Measurements from ENCODE around the gene CBFA2T3.

The CBFA2T3 gene

DNA sequence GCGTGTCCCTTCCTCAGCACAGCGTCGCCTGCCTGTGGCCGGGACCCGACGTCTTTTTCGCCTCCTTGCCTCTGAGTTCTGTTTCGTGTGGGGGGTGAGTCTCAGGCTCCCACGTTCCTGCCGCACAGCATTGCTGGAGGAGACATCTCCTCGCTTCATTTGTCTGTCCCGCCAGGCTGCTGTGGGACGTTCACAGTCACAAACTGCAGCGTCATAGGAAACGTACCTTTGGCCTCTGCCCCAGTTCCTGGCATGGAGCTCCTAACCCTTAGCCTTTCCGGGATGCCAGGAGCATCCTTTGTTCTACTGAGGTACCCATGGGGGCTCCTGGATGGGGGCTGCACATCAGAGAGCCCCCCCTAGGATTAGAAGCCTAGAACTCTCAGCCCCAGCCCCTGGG is 18.2 kb upstream of the CBFA2T3 start:
- DNase-seq = no peak

GRCh38 chr16:88994695-88995094 is 17.7 kb upstream of the CBFA2T3 start:
- DNase-seq = no peak

- DNase-seq = no peak
These were observed 17.1 kb upstream of the CBFA2T3 start for GRCh38 chr16:88993946-88994600.

GRCh38 chr16:88993166-88993761 is 16.3 kb upstream of the CBFA2T3 start:
- DNase-seq = no peak

- no peak for DNase-seq
These were observed 15.6 kb upstream of the CBFA2T3 start for GRCh38 chr16:88992351-88993165.

- no peak for DNase-seq
These were observed 14.9 kb upstream of the CBFA2T3 start for GRCh38 chr16:88991813-88992350.

DNA sequence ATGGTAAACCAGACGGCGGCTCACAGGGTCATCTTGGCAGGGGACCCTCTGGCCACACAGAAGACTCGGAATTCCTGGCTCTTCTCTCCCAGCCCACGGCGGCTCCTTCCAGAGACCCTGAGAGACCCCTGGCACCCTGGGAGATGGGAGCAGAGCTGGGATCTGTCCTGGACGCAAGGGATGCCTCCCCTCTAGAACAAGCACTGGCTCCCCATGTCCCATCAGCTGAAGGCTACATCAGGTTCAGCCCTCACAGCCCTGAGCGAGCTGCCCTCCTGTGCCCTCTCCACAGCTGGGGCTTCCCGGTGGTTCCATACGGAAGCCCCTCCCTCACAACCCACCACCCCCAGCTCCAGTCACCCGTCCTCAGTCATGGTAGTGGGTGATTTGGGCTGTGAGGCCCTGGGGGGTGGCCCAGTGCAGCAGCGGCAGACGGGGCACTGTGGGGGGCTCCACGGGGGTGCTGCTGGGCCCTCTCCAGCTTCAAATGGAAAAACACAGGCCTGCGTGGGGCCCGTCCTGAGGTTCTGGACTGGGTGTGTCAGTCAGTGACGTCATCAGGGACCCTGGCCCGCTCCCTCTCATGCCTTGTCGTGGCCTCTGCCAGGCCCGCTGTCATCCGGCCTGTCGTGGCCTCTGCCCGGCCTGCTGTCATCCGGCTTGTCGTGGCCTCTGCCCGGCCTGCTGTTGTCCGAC is 13.0 kb upstream of the CBFA2T3 start:
- DNase-seq = no peak

- DNase-seq = no peak
These were observed 12.2 kb upstream of the CBFA2T3 start for GRCh38 chr16:88988980-88989811.

DNA sequence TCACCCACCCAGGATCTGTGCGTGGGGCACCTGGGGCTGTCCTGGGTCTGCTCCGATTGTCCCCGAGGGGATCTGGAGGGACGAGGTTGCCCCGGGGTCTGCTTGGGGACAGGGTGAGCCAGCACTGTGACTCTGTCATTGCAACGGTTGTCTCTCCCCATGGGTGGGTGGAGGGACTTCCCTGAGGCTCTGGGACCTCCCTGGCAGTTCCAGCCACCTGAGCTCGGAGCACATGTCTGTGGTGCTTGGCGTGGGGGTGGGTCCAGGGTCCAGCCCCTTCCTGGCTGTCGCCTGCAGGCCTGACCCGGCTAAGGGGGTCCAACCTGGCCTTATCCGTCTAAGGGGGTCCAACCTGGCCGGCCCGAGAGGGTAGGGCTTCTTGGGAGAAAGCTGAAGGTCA is 8.5 kb upstream of the CBFA2T3 start:
- no peak for DNase-seq

DNA sequence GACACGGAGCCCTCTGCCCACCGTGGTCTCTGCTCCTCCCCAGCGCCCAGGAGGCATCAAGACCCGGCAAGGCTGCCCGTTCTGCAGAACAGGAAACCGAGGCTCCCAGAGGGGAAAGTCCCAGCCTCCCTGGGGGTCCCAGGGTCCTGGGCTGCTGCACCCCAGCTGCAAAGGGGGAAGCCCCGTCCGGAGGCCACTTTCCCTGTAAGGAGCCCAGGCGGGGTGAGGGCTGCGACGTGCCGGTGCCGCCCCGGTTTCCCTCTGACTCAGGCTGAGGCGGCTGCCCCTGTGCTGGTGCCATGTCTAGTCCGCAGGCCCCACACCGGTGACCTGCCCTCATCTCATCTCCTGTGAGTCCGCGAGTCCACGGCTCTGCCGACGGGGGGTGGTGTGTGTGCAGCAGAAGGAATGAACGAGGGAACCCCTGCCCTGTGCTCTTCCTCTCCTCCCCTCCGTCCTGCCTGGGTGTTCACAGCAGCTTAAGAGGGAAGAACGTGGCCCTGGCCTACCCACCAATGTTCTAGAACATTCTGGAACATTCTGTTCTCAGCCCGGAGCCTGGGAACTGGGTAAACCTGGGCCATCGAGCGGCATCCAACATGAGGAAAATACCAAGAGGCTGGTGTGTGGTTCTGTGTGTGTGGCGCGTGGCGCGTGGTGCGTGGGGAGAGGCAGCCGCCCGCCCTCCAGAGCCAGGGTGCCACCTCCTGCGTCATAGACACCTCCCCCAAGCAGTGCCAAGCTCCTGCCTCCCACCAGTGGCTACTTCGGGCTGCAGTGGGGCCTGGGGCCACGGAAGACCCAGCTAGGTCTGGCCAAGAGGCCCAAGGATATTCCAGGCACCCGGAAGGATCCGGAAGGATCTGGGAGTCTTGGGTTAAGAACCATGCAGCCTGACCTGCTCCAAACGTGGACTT is 7.0 kb upstream of the CBFA2T3 start:
- DNase-seq = no peak

- DNase-seq = no peak
These were observed 6.2 kb upstream of the CBFA2T3 start for GRCh38 chr16:88983165-88983564.

DNA sequence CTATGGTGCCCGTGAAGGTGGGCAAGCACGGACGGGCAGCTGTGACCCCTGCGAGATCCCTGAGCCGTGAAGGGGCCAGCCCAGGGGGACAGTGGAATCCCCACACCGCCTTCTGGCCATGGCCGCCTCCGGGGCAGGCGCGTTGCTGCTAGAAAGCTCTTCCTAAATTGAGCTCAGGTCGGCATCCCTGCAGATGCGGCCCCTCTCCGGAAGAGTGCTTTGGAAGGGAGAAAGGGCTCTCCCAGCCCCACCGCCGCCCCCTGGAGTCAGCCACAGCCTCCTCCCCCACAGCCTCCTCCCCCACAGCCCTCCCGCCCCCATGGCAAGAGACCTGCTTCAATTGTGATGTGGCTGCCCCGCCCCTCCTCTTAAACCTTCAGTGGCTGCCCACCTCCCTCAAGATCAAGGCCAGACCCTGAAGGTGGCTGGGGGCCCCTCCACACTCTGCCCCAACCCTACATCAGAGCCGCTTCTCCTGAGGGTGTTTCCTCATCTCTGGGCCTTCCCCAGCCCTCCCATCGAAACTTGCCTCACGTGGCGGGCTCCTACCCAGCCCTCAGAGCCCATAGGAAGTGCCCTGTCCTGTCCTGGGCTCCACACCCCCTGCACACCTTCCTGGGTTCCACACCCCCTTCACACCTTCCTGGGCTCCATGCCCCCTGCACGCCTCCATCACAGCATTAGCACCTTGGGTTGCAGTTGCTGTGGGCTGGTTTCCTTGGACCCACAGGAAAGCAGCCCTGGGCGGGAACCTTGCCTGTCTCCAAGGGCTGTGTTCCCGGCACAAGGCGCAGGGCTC is 5.5 kb upstream of the CBFA2T3 start:
- DNase-seq = no peak

- DNase-seq = no peak
These were observed 2.5 kb upstream of the CBFA2T3 start for GRCh38 chr16:88979353-88980015.

- no peak for DNase-seq
These were observed 1.8 kb upstream of the CBFA2T3 start for GRCh38 chr16:88978608-88979346.

DNA sequence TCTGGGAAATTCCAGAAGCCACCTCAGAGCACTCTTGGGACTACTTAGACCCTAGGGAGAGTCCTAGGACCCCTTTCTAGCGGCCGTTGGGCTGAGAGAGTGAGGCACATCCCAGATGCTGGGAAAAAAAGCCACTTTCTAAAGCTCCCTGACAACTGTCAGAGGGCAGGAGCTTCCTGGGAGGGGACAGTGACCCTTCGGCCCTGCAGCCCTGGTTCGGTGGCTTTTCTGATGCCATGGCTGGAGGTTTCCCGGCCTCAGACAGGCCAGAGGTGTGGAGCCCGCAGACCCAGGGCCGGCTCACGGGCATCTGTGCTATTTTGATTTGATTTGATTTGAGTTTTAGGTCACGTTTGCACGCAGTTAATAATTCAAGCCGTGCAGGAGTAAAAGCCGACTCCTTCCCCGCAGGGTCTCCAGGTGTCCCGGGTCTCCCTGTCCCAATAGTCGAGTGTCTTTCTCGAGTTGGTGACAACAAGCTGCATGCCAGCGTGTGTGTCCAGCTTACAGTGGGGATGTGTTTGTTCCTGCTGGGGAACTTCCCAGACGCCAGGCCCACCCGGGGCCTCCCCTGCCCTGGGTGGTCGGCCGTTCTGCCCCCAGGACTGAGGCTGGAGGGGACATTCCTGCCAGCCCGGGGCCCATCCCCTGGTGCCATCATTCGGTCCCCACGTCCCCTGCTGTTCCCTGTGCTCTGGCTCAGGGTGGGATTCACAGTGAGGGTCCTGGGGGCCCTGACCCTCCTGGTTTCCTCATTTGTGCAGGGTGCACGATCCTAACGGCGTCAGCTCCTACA is 1.0 kb upstream of the CBFA2T3 start:
- no peak for DNase-seq

DNA sequence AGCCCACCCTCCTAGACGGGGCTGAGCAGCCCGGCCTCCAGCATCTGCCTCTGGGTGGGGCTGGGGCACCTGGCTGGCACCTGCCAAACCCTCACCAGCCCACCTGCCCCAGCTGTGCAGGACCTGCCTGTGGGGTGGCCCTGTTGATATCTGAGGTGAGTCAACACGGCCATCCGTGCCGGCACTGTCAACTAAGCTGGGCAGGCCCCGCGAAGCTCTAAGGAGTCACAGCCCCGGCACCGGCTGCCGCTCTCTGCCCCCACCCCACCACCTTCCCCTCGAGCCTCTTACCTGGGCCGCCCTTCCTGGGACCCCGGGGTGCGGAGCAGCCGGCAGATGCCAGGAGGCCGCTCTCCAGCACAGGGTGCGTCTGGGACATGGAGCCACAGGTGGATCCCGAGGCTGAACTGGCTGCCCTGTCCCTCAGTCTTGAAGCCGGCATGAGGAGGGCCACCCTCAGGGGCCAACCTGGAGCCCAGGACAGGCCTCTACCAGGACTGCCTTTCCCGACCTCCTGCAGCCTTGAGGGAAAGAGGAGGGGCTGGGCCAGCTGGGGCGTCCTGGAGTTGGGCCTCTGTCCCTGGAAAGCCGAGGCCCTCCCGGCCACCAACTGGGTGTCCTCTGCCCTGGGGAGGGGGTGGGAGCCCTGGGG is 515 bp downstream of the CBFA2T3 start:
- no peak for DNase-seq

- no peak for DNase-seq
These were observed 1.4 kb downstream of the CBFA2T3 start for GRCh38 chr16:88975511-88976061.

Measured in activated CD8-positive, alpha-beta memory T cell treated with anti-CD3 and anti-CD28 coated beads for 24 hours (primary cell).